ENCODE results near the gene LONRF2. TPM values are rescaled to one million over a fixed set of nuclear protein-coding genes. Genes with fewer than 3 reads are reported as not detected.
"Not testable (repeated sequence)": the region's sequence is repeated elsewhere in the genome, so short reads cannot be mapped to it uniquely, and the experiment has no call there.

Gene LONRF2
- total RNA-seq, 1 donor from 2014 or later: 1.7 TPM

GRCh38 chr2:100358554-100358953 is 36.3 kb upstream of the LONRF2 start:
- Mint-ChIP-seq H3K9me3 (ENCODE audit: low read depth) (peaks cover 33% of the 10 kb centered on the region), H3K4me3 (ENCODE audit: unreplicated experiment) (no peak overlapping the region), H3K36me3 (ENCODE audit: low read depth) (peaks cover 11% of the 10 kb centered on the region), H3K27me3 (ENCODE audit: low read depth) (peaks cover 38% of the 10 kb centered on the region), H3K4me1 (ENCODE audit: low read depth) (no peaks in the 10 kb centered on the region), H3K27ac (ENCODE audit: unreplicated experiment) (no peak overlapping the region)
- no peak for TF ChIP-seq CTCF (IDR thresholded peaks at IDR 0.05)
- no peak for DNase-seq (ENCODE audit: low spot score)

DNA sequence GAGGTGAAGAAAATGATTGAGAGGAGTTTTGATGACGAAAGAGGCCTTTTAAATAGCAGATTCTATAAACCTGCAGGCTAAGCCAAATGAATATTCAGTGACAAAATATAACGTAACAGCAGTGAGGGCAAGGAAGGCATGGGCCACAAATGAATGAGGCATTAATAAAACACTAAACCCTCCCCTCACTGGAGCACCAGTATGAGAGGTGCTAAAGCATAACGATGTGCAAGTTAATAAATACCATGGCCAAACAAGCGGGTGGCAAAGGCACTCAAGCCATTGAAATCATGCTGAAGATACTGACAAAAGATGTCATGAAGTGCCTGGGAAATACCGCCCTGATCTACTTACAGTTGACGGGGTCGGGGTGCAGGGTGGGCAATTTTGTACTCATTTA is 30.2 kb upstream of the LONRF2 start:
- H3K36me3 Mint-ChIP-seq (ENCODE audit: low read depth): peaks cover 3% of the 10 kb centered on the region
- no peak overlapping the region for H3K4me3 Mint-ChIP-seq (ENCODE audit: unreplicated experiment)
- peaks cover 13% of the 10 kb centered on the region for H3K9me3 Mint-ChIP-seq (ENCODE audit: low read depth)
- no peak for TF ChIP-seq CTCF (IDR thresholded peaks at IDR 0.05)
- H3K27ac Mint-ChIP-seq (ENCODE audit: unreplicated experiment): no peak overlapping the region
- no peak for DNase-seq (ENCODE audit: low spot score)
- H3K4me1 Mint-ChIP-seq (ENCODE audit: low read depth): no peaks in the 10 kb centered on the region
- peaks cover 44% of the 10 kb centered on the region for H3K27me3 Mint-ChIP-seq (ENCODE audit: low read depth)

- Mint-ChIP-seq H3K27me3 (ENCODE audit: low read depth) (peaks cover 41% of the 10 kb centered on the region), H3K27ac (ENCODE audit: unreplicated experiment) (no peak overlapping the region), H3K4me1 (ENCODE audit: low read depth) (no peaks in the 10 kb centered on the region), H3K9me3 (ENCODE audit: low read depth) (peaks cover under 1% of the 10 kb centered on the region), H3K4me3 (ENCODE audit: unreplicated experiment) (no peak overlapping the region), H3K36me3 (ENCODE audit: low read depth) (no peaks in the 10 kb centered on the region)
- DNase-seq (ENCODE audit: low spot score): no peak
- TF ChIP-seq CTCF (IDR thresholded peaks at IDR 0.05): no peak
Measured at GRCh38 chr2:100350661-100351185, 28.4 kb upstream of the LONRF2 start.

DNA sequence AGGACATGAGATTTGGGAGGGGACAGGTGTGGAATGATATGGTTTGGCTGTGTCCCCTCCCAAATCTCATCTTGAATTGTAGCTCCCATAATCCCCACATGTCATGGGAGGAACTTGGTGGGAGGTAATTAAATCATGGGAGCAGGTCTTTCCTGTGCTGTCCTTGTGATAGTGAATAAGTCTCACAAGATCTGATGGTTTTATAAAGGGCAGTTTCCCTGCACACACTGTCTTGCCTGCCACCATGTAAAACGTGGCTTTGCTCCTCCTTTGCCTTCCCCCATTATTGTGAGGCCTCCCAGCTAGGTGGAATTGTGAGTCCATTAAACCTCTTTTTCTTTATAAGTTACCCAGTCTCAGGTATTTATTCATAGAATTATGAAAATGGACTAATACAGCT is 22.8 kb upstream of the LONRF2 start:
- peaks cover 55% of the 10 kb centered on the region for H3K27me3 Mint-ChIP-seq (ENCODE audit: low read depth)
- H3K4me1 Mint-ChIP-seq (ENCODE audit: low read depth); DNase-seq (ENCODE audit: low spot score); H3K4me3 Mint-ChIP-seq (ENCODE audit: unreplicated experiment); H3K27ac Mint-ChIP-seq (ENCODE audit: unreplicated experiment); H3K36me3 Mint-ChIP-seq (ENCODE audit: low read depth); H3K9me3 Mint-ChIP-seq (ENCODE audit: low read depth): not testable (repeated sequence)

- Mint-ChIP-seq H3K36me3 (ENCODE audit: low read depth) (peaks cover 2% of the 10 kb centered on the region), H3K4me1 (ENCODE audit: low read depth) (no peaks in the 10 kb centered on the region), H3K9me3 (ENCODE audit: low read depth) (peaks cover 7% of the 10 kb centered on the region), H3K4me3 (ENCODE audit: unreplicated experiment) (no peak overlapping the region), H3K27me3 (ENCODE audit: low read depth) (peaks cover 60% of the 10 kb centered on the region), H3K27ac (ENCODE audit: unreplicated experiment) (no peak overlapping the region)
- DNase-seq (ENCODE audit: low spot score): no peak
- no peak for TF ChIP-seq CTCF (IDR thresholded peaks at IDR 0.05)
Measured at GRCh38 chr2:100344433-100344832, 22.1 kb upstream of the LONRF2 start.

GRCh38 chr2:100342466-100342865 is 20.2 kb upstream of the LONRF2 start:
- H3K4me3 Mint-ChIP-seq (ENCODE audit: unreplicated experiment); H3K27ac Mint-ChIP-seq (ENCODE audit: unreplicated experiment); H3K4me1 Mint-ChIP-seq (ENCODE audit: low read depth); H3K36me3 Mint-ChIP-seq (ENCODE audit: low read depth); DNase-seq (ENCODE audit: low spot score); H3K9me3 Mint-ChIP-seq (ENCODE audit: low read depth): not testable (repeated sequence)
- peaks cover 58% of the 10 kb centered on the region for H3K27me3 Mint-ChIP-seq (ENCODE audit: low read depth)
